Testis (tissue), 2 donors: ENCODE results near the gene KRT222.

Experiments
- POLR2A ChIP-seq: fragments of 450-650 bp; IDR thresholded peaks from one replicate; pipeline ENCODE4 v1.6.1; 2017; ENCODE audit warnings: antibody characterized with exemption, mild to moderate bottlenecking, moderate library complexity
- TF ChIP-seq, protein P1 (sequence below), 3 experiments: fragments of 450-650 bp in 2 of 3; fragments of 200-600 bp in 1 of 3; sonication (generic) in 1 of 3; IDR thresholded peaks; one replicate each; pipeline ENCODE4 v1.5.1; 2016 to 2019; ENCODE audit warnings: antibody characterized with exemption in 3 of 3, mild to moderate bottlenecking in 2 of 3, moderate library complexity in 1 of 3

DNA sequence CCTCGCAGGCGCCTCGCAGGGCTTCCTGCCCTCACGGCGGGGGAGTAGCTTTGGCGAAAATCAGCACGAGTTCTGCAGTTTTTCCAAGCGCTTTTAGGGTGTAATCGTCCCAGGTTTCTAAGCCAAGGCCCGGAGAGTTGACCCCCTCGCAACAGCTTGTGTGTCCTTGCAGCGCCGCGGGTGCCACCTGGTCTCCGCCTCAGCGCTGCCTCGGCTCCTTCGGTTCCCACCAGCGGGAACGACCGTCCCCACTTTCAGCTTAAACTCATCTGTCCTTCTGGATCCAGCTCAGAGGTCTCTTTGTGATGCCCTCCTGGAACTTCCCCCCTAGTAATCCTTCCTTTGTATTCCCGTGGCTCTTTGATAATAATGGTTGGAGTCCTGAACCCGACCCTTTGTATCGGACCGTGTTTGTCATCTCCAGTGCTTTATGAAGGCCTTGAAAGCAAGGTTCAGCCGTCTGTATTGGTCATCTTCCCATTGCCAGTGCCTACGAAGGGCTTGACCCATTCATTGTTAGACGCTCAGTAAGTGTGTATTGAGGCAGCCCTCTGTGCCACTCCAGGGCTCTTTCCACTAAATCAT, 16.5 kb downstream of the KRT222 start:
- TF ChIP-seq, protein P1, sequence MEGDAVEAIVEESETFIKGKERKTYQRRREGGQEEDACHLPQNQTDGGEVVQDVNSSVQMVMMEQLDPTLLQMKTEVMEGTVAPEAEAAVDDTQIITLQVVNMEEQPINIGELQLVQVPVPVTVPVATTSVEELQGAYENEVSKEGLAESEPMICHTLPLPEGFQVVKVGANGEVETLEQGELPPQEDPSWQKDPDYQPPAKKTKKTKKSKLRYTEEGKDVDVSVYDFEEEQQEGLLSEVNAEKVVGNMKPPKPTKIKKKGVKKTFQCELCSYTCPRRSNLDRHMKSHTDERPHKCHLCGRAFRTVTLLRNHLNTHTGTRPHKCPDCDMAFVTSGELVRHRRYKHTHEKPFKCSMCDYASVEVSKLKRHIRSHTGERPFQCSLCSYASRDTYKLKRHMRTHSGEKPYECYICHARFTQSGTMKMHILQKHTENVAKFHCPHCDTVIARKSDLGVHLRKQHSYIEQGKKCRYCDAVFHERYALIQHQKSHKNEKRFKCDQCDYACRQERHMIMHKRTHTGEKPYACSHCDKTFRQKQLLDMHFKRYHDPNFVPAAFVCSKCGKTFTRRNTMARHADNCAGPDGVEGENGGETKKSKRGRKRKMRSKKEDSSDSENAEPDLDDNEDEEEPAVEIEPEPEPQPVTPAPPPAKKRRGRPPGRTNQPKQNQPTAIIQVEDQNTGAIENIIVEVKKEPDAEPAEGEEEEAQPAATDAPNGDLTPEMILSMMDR (IDR thresholded peaks at IDR 0.05) = no peak
- no peak for TF ChIP-seq POLR2A
